Omental fat pad (tissue), 4 donors: ENCODE measurements around the gene ARHGEF17. TPM values are rescaled to one million over a fixed set of nuclear protein-coding genes. Genes with fewer than 3 reads are reported as not detected.
A peak's percentile ranks its signal among the peaks of the same experiment; 100 is the strongest.

Experiments
- ATAC-seq: fragments of 150-250 bp; one replicate; pipeline ENCODE4 v1.9.1; 2016; ENCODE audit warnings: mild to moderate bottlenecking, moderate library complexity; ENCODE audit not compliant: low FRiP score
- DNase-seq: peaks from one replicate; pipeline ENCODE4 v3.0.0-alpha.2; 2019; ENCODE audit warnings: low spot score
- CTCF ChIP-seq, 3 donors: fragments of 450-650 bp; IDR thresholded peaks; one replicate each; pipeline ENCODE4 v1.5.1; 2016 to 2017; ENCODE audit warnings: antibody characterized with exemption in 3 of 3, mild to moderate bottlenecking in 3 of 3, moderate library complexity in 2 of 3
- total RNA-seq, 4 donors: library from RNA; depleted of rRNA; stranded (reverse); fragments of >200 nt; gene quantifications; one replicate each; pipeline ENCODE4 v1.1.0, GENCODE V29; 2016

The ARHGEF17 gene
- total RNA-seq, 4 donors from 2014 or later = 27.3 to 80.7 (median 31.9) TPM

GRCh38 chr11:73288873-73289707 is 19.0 kb upstream of the ARHGEF17 start:
- DNase-seq (no peak), ATAC-seq (peak; percentile 79)
- peak in 2 of 3 donors; percentile 53 to 92 for TF ChIP-seq CTCF (IDR thresholded peaks at IDR 0.05)

- DNase-seq = no peak
- ATAC-seq = no peak
- no peak for TF ChIP-seq CTCF (IDR thresholded peaks at IDR 0.05)
Observed at GRCh38 chr11:73290536-73290935, 17.5 kb upstream of the ARHGEF17 start.

GRCh38 chr11:73291196-73291595 is 16.9 kb upstream of the ARHGEF17 start:
- DNase-seq (no peak), ATAC-seq (no peak)
- TF ChIP-seq CTCF (IDR thresholded peaks at IDR 0.05) = no peak

GRCh38 chr11:73291781-73292524 is 16.1 kb upstream of the ARHGEF17 start:
- ATAC-seq (no peak), DNase-seq (no peak)
- TF ChIP-seq CTCF (IDR thresholded peaks at IDR 0.05) = no peak

GRCh38 chr11:73292525-73292894 is 15.6 kb upstream of the ARHGEF17 start:
- no peak for TF ChIP-seq CTCF (IDR thresholded peaks at IDR 0.05)
- no peak for ATAC-seq
- DNase-seq = no peak

GRCh38 chr11:73293356-73293936 is 14.6 kb upstream of the ARHGEF17 start:
- TF ChIP-seq CTCF (IDR thresholded peaks at IDR 0.05) = no peak
- ATAC-seq (no peak), DNase-seq (no peak)
